IMR-90 (cell line): ENCODE measurements around the gene SPHK2. TPM values are rescaled to one million over a fixed set of nuclear protein-coding genes. Genes with fewer than 3 reads are reported as not detected.

ENCODE experiments used
- ATAC-seq: fragments of 200-7000 bp; cut with Tn5 transposase; 2 replicates; pipeline ENCODE4 v1.9.1; 2020; ENCODE audit warnings: low read depth, mild to moderate bottlenecking, moderate library complexity
- BruUV-seq: library from RNA; stranded (reverse); fragments of 400-500 nt; replicated peaks from 2 replicates; lab custom pipeline; 2021; lab: Mats Ljungman, UMichigan
- CTCF ChIA-PET: fragments of 300-600 bp; formaldehyde crosslinking; extraction: SDS; loops from one replicate; lab custom pipeline; 2021; ENCODE audit warnings: antibody characterized with exemption; lab: Yijun Ruan, JAX
- POLR2A ChIA-PET: fragments of 300-600 bp; sonication (Branson Sonifier 250); formaldehyde crosslinking; loops from one replicate; lab custom pipeline; 2022; ENCODE audit warnings: antibody characterized with exemption; ENCODE audit not compliant: unreplicated experiment; lab: Charles Lee
- DNase-seq: peaks from one replicate; pipeline ENCODE4 v3.0.0; 2013
- H2AFZ ChIP-seq: replicated peaks from 2 replicates; pipeline ENCODE3; 2013; ENCODE audit warnings: low read length, mild to moderate bottlenecking; ENCODE audit not compliant: poor library complexity
- H2AK5ac ChIP-seq: 2 replicates; pipeline ENCODE4 v1.6.1; 2013; ENCODE audit warnings: low read depth, low read length, inconsistent platforms
- H2AK9ac ChIP-seq: replicated peaks from 2 replicates; pipeline ENCODE3; 2013; ENCODE audit warnings: mild to moderate bottlenecking, low read depth, low read length, moderate library complexity; ENCODE audit not compliant: poor library complexity
- H2BK120ac ChIP-seq: 2 replicates; pipeline ENCODE4 v1.6.1; 2013; ENCODE audit warnings: low read depth, low read length, inconsistent platforms
- H2BK15ac ChIP-seq: 3 replicates; pipeline ENCODE4 v1.6.1; 2013; ENCODE audit warnings: low read depth, low read length, inconsistent platforms
- H2BK20ac ChIP-seq: 2 replicates; pipeline ENCODE4 v1.6.1; 2013; ENCODE audit warnings: low read depth, mild to moderate bottlenecking, inconsistent platforms, low read length, moderate library complexity
- H2BK5ac ChIP-seq: 2 replicates; pipeline ENCODE4 v1.6.1; 2013; ENCODE audit warnings: mild to moderate bottlenecking, low read depth, low read length, inconsistent platforms; ENCODE audit not compliant: poor library complexity, severe bottlenecking
- H3K14ac ChIP-seq: replicated peaks from 2 replicates; pipeline ENCODE4 v1.6.1; 2013; ENCODE audit warnings: low read depth, low read length, inconsistent platforms
- H3K18ac ChIP-seq: 2 replicates; pipeline ENCODE4 v1.6.1; 2013; ENCODE audit warnings: low read depth, low read length, control low read depth
- H3K23ac ChIP-seq: 2 replicates; pipeline ENCODE4 v1.6.1; 2013; ENCODE audit warnings: low read depth, low read length, inconsistent platforms
- H3K27ac ChIP-seq: 2 replicates; pipeline ENCODE4 v1.5.1; 2013; ENCODE audit warnings: mild to moderate bottlenecking, control low read depth, low read length; ENCODE audit not compliant: insufficient read depth
- H3K27me3 ChIP-seq: 2 replicates; pipeline ENCODE4 v1.6.1; 2013; ENCODE audit warnings: low read length; ENCODE audit not compliant: control insufficient read depth, insufficient read depth
- H3K36me3 ChIP-seq: 2 replicates; pipeline ENCODE4 v1.6.1; 2013; ENCODE audit warnings: low read length, mixed read lengths; ENCODE audit not compliant: control insufficient read depth, insufficient read depth
- H3K4ac ChIP-seq: 2 replicates; pipeline ENCODE4 v1.6.1; 2013; ENCODE audit warnings: low read depth, low read length, inconsistent platforms
- H3K4me1 ChIP-seq: 2 replicates; pipeline ENCODE4 v1.6.1; 2013; ENCODE audit warnings: low read length, mixed read lengths; ENCODE audit not compliant: control insufficient read depth, insufficient read depth
- H3K4me2 ChIP-seq: 2 replicates; pipeline ENCODE4 v1.6.1; 2013; ENCODE audit warnings: low read depth, mild to moderate bottlenecking, control low read depth, low read length, moderate library complexity
- H3K4me3 ChIP-seq: 2 replicates; pipeline ENCODE4 v1.5.1; 2013; ENCODE audit warnings: low read depth, mild to moderate bottlenecking, control low read depth, low read length, moderate library complexity; ENCODE audit not compliant: insufficient read depth
- H3K56ac ChIP-seq: 2 replicates; pipeline ENCODE4 v1.6.1; 2013; ENCODE audit warnings: low read length, inconsistent platforms; ENCODE audit not compliant: insufficient read depth; ENCODE audit errors: extremely low read depth
- H3K79me1 ChIP-seq, 2 experiments: 2 replicates each; pipeline ENCODE4 v1.6.1; 2013; ENCODE audit warnings: low read length in 2 of 2, inconsistent platforms in 1 of 2, low read depth in 1 of 2
- H3K9ac ChIP-seq: 2 replicates; pipeline ENCODE4 v1.6.1; 2013; ENCODE audit warnings: low read depth, low read length, control low read depth
- H3K9me1 ChIP-seq: 2 replicates; pipeline ENCODE4 v1.6.1; 2013; ENCODE audit warnings: low read length, inconsistent platforms; ENCODE audit not compliant: insufficient read depth
- H3K9me3 ChIP-seq: 2 replicates; pipeline ENCODE4 v1.6.1; 2013; ENCODE audit warnings: low read length; ENCODE audit not compliant: control insufficient read depth, insufficient read depth
- H4K20me1 ChIP-seq: 2 replicates; pipeline ENCODE4 v1.6.1; 2013; ENCODE audit warnings: low read length, inconsistent platforms; ENCODE audit not compliant: insufficient read depth
- H4K5ac ChIP-seq: 2 replicates; pipeline ENCODE4 v1.6.1; 2013; ENCODE audit warnings: mild to moderate bottlenecking, low read depth, low read length, control low read depth
- H4K8ac ChIP-seq, 2 experiments: 2 replicates each; pipeline ENCODE4 v1.6.1; 2013; ENCODE audit warnings: low read depth in 2 of 2, low read length in 2 of 2, control low read depth in 1 of 2, inconsistent platforms in 1 of 2
- H4K91ac ChIP-seq: 2 replicates; pipeline ENCODE4 v1.6.1; 2013; ENCODE audit warnings: low read depth, low read length, inconsistent platforms; ENCODE audit not compliant: insufficient read depth
- CEBPB ChIP-seq: IDR thresholded peaks from 2 replicates; pipeline ENCODE4 v1.6.1; 2012; ENCODE audit warnings: low read depth, low read length, improper control_type of control experiment
- CHD1 ChIP-seq: IDR thresholded peaks from 2 replicates; pipeline ENCODE4 v1.6.1; 2012; ENCODE audit warnings: low read depth, low read length, improper control_type of control experiment
- FOS ChIP-seq: fragments of 150-350 bp; IDR thresholded peaks from 2 replicates; pipeline ENCODE4 v1.6.1; 2016; ENCODE audit warnings: low read depth, low read length
- MAFK ChIP-seq: IDR thresholded peaks from 2 replicates; pipeline ENCODE4 v1.6.1; 2012; ENCODE audit warnings: low read depth, low read length, improper control_type of control experiment
- MAZ ChIP-seq: IDR thresholded peaks from 2 replicates; pipeline ENCODE4 v1.6.1; 2012; ENCODE audit warnings: low read depth, mild to moderate bottlenecking, low read length, improper control_type of control experiment, moderate library complexity, borderline replicate concordance
- SMC3 ChIP-seq: fragments of 150-350 bp; IDR thresholded peaks from 2 replicates; pipeline ENCODE4 v1.6.1; 2016; ENCODE audit warnings: low read depth, mild to moderate bottlenecking, antibody characterized with exemption, low read length, moderate library complexity
- WGBS, 2 experiments: methylation state at CpG; one replicate each; pipeline versions ENCODE4 v1.1.5 to v1.1.7; 2013; ENCODE audit warnings: missing lambda C conversion rate in 2 of 2; ENCODE audit not compliant: insufficient read length in 1 of 2; ENCODE audit errors: extremely low coverage in 2 of 2; 5-methylcytosine and 5-hydroxymethylcytosine counted together
- dilution Hi-C: fragments of 300-500 bp; cut with HindIII; formaldehyde crosslinking; loops from one replicate; pipeline ENCODE4 v1.14.3; 2018; ENCODE audit warnings: low sequenced_read_pairs; ENCODE audit not compliant: unreplicated experiment
- in situ Hi-C: fragments of 300-500 bp; cut with MboI; formaldehyde crosslinking; loops from 3 replicates; pipeline ENCODE4 v1.14.3; 2019; ENCODE audit warnings: low sequenced_read_pairs, inconsistent platforms, mixed read lengths
- intact Hi-C: fragments of 100-400 bp; cut with micrococcal nuclease; formaldehyde crosslinking; loops from 2 replicates; pipeline ENCODE4 v1.10.0; 2022
- polyA plus RNA-seq, 3 experiments: library from polyadenylated mRNA; depleted of rRNA; stranded (reverse); fragments of >200 nt; gene quantifications; 2 replicates each; pipeline ENCODE4 v1.2.3, GENCODE V29; 2012; ENCODE audit warnings: low replicate concordance in 1 of 3
- total RNA-seq: library from RNA; depleted of rRNA; stranded (reverse); fragments of >200 nt; gene quantifications from 2 replicates; pipeline ENCODE4 v1.2.3, GENCODE V29; 2012

The SPHK2 gene
- total and polyA plus RNA-seq, 2 of the 4 experiments (the other 2 are of a cell fraction), result 1.6 to 9.9 TPM

DNA sequence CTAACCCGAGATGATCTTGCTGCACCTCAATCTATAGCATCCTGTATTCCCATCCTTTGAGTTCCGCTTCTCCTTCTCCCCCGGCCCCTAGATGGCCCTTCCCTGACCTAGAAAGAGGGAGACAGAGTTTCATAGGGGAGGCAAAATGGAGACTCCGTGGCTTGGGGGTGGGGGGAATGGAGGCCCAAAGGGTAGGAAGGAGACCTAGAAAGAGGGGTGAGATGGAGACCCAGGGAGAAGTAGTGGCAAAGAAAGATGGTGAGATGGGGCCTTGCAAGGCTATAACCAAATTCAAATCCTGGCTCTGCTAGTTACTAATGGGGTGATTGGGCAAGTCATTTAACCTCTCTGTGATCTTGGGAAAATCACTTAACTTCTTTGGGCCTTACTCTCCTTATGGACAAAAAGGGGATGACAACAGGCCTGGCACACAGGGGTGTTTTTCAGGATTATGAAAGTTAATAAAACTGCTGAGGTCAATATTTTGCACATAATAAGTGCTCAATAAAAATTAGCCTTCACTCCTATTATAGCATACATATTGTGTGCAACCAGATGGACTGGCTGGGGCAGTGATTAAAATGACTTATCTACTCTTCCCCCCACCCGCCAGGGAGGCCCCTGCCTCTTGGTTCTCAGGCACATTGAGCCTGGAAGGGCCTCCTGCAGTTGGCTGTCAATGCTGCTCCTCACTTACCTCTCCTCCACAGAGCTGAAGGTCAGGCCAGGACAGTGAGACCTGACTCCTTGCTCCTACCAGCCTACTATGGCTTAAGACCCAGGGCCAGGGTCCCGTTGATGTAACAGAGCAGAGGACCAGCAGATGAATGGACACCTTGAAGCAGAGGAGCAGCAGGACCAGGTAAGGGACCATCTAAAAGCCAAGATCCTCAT is 633 bp downstream of the SPHK2 start (continued):
- TF ChIP-seq SMC3, result no peak
- peak; percentile 32; the same call in 1 of the 2 replicates for TF ChIP-seq CEBPB

GRCh38 chr19:48623556-48624066 is 4.3 kb downstream of the SPHK2 start:
- Histone ChIP-seq H2AK5ac (peak overlapping the region; percentile 38), H3K9me1 (peaks cover 4% of the 10 kb centered on the region), H3K9ac (peak overlapping the region; percentile 87), H3K79me1 (peaks cover 13 to 36% of the 10 kb centered on the region in 2 experiments), H3K4me2 (peak overlapping the region; percentile 90), H3K56ac (peak overlapping the region; percentile 82), H3K36me3 (peaks cover 6% of the 10 kb centered on the region; the same call in 1 of the 2 replicates), H2BK20ac (peak overlapping the region; percentile 17; the same call in 1 of the 2 replicates), H2AFZ (peak overlapping the region; percentile 87), H2AK9ac (peak overlapping the region; percentile 94), H4K5ac (peak overlapping the region; percentile 66), H3K4me3 (peak overlapping the region; percentile 41), H2BK5ac (peak overlapping the region; percentile 75), H3K4ac (peak overlapping the region; percentile 91), H4K20me1 (peaks cover 3% of the 10 kb centered on the region), H3K27ac (peak overlapping the region; percentile 84), H3K9me3 (no peaks in the 10 kb centered on the region), H3K18ac (peak overlapping the region; percentile 34; the same call in 1 of the 2 replicates), H2BK120ac (peak overlapping the region; percentile 38), H4K8ac (peak overlapping the region; percentile 88 to 94), H4K91ac (peak overlapping the region; percentile 84), H3K27me3 (no peaks in the 10 kb centered on the region), H3K23ac (peak overlapping the region; percentile 77), H3K14ac (peak overlapping the region; percentile 91), H2BK15ac (peak overlapping the region; percentile 17; the same call in 1 of the 3 replicates), H3K4me1 (peaks cover 7% of the 10 kb centered on the region)
- no peak for DNase-seq
- no peak for ATAC-seq
- ChIA-PET POLR2A (interaction anchor here (0.6 kb wide), 1 partner anchor 249 kb away, joined by 17 read pairs; no protein-coding TSS in a partner anchor), CTCF (no interaction called here)
- intact Hi-C loops (no loop called here), in situ Hi-C loops (no loop called here), dilution Hi-C loops (no loop called here)
- WGBS, 2 experiments, result 43% methylated on average over 1 of the region's 8 CpGs; no CpG with 5 or more reads in 1 of the 2 experiments
- no TSS peak for BruUV-seq
- TF ChIP-seq MAZ (no peak), CEBPB (peak; percentile 57), FOS (no peak), MAFK (no peak), CHD1 (0 out of 2 replicates have a peak, but pooled peaks have one; percentile 37)
